Osteoblast (primary cell): ENCODE measurements around the gene RBM20. TPM values are rescaled to one million over a fixed set of nuclear protein-coding genes. Genes with fewer than 3 reads are reported as not detected.

ENCODE experiments used
- DNase-seq: peaks from one replicate; pipeline ENCODE4 v3.0.0; 2011; ENCODE audit warnings: low spot score, mixed read lengths; ENCODE audit not compliant: insufficient read length; ENCODE audit errors: missing footprints
- H2AFZ ChIP-seq: 2 replicates; pipeline ENCODE4 v1.6.0; 2011; ENCODE audit warnings: mild to moderate bottlenecking, low read length
- H3K27ac ChIP-seq: 2 replicates; pipeline ENCODE4 v1.5.1; 2011; ENCODE audit warnings: mild to moderate bottlenecking, low read depth, low read length, moderate library complexity
- H3K27me3 ChIP-seq: 2 replicates; pipeline ENCODE4 v1.6.0; 2012; ENCODE audit warnings: mild to moderate bottlenecking, control low read depth, inconsistent platforms, low read length, moderate library complexity; ENCODE audit not compliant: insufficient read depth
- H3K36me3 ChIP-seq: 2 replicates; pipeline ENCODE4 v1.5.1; 2011; ENCODE audit warnings: mild to moderate bottlenecking, low read length, control low read depth, moderate library complexity; ENCODE audit not compliant: insufficient read depth
- H3K4me1 ChIP-seq: 2 replicates; pipeline ENCODE4 v1.5.1; 2011; ENCODE audit warnings: mild to moderate bottlenecking, low read length, control low read depth, moderate library complexity; ENCODE audit not compliant: insufficient read depth
- H3K4me2 ChIP-seq: 2 replicates; pipeline ENCODE4 v1.6.0; 2011; ENCODE audit warnings: mild to moderate bottlenecking, low read length; ENCODE audit not compliant: insufficient read depth
- H3K4me3 ChIP-seq: fragments of 200-600 bp; sonication (generic); 3 replicates; pipeline ENCODE4 v1.5.1; 2012; ENCODE audit warnings: mild to moderate bottlenecking, low read length, inconsistent platforms; ENCODE audit not compliant: insufficient read depth
- H3K79me2 ChIP-seq: 2 replicates; pipeline ENCODE4 v1.6.0; 2012; ENCODE audit warnings: mild to moderate bottlenecking, low read length, control low read depth, inconsistent platforms; ENCODE audit not compliant: insufficient read depth
- H3K9me3 ChIP-seq: 2 replicates; pipeline ENCODE4 v1.5.1; 2011; ENCODE audit warnings: low read depth, low read length, control low read depth
- H4K20me1 ChIP-seq: 2 replicates; pipeline ENCODE4 v1.6.0; 2012; ENCODE audit warnings: mild to moderate bottlenecking, low read length, control low read depth; ENCODE audit not compliant: insufficient read depth
- CTCF ChIP-seq: IDR thresholded peaks from 2 replicates; pipeline ENCODE4 v1.5.1; 2011; ENCODE audit warnings: mild to moderate bottlenecking, low read depth, low read length, moderate library complexity; ENCODE audit errors: extremely low read depth
- total RNA-seq: library from RNA; depleted of rRNA; stranded (reverse); fragments of >200 nt; gene quantifications from 2 replicates; pipeline ENCODE4 v1.2.3, GENCODE V29; 2012

Gene RBM20
- total RNA-seq, 1 donor: not detected

- no peak overlapping the region for H2AFZ ChIP-seq
- H3K27me3 ChIP-seq: no peaks in the 10 kb centered on the region
- no peak overlapping the region for H3K4me3 ChIP-seq
- H3K4me2 ChIP-seq: no peak overlapping the region
- H3K79me2 ChIP-seq: no peaks in the 10 kb centered on the region
- H3K27ac ChIP-seq: no peak overlapping the region
- no peaks in the 10 kb centered on the region for H3K36me3 ChIP-seq
- H3K9me3 ChIP-seq: no peaks in the 10 kb centered on the region
- H4K20me1 ChIP-seq: no peaks in the 10 kb centered on the region
- peaks cover 9% of the 10 kb centered on the region for H3K4me1 ChIP-seq
- no peak for DNase-seq
- TF ChIP-seq CTCF: no peak
Observed at GRCh38 chr10:110818311-110819256, 174.4 kb downstream of the RBM20 start.

GRCh38 chr10:110820321-110820814 lies 176.2 kb downstream of the RBM20 start:
- peak overlapping the region; percentile 36 for H3K4me3 ChIP-seq
- no peaks in the 10 kb centered on the region for H4K20me1 ChIP-seq
- peak overlapping the region; percentile 47 for H3K4me2 ChIP-seq
- no peaks in the 10 kb centered on the region for H3K79me2 ChIP-seq
- no peak for DNase-seq
- H3K27ac ChIP-seq: no peak overlapping the region
- no peaks in the 10 kb centered on the region for H3K9me3 ChIP-seq
- H3K27me3 ChIP-seq: peaks cover 9% of the 10 kb centered on the region
- H3K4me1 ChIP-seq: peaks cover 9% of the 10 kb centered on the region
- no peak for TF ChIP-seq CTCF
- peak overlapping the region; percentile 75 for H2AFZ ChIP-seq
- H3K36me3 ChIP-seq: no peaks in the 10 kb centered on the region

- DNase-seq: no peak
- H3K4me1 ChIP-seq: peaks cover 9% of the 10 kb centered on the region
- H3K79me2 ChIP-seq: no peaks in the 10 kb centered on the region
- peaks cover 15% of the 10 kb centered on the region for H3K27me3 ChIP-seq
- no peak for TF ChIP-seq CTCF
- no peak overlapping the region for H3K27ac ChIP-seq
- no peaks in the 10 kb centered on the region for H3K9me3 ChIP-seq
- no peaks in the 10 kb centered on the region for H3K36me3 ChIP-seq
- H3K4me3 ChIP-seq: no peak overlapping the region
- H3K4me2 ChIP-seq: no peak overlapping the region
- no peak overlapping the region for H2AFZ ChIP-seq
- no peaks in the 10 kb centered on the region for H4K20me1 ChIP-seq
Observed at GRCh38 chr10:110821508-110821907, 177.4 kb downstream of the RBM20 start.

GRCh38 chr10:110822035-110822711 lies 178.0 kb downstream of the RBM20 start:
- Histone ChIP-seq H3K4me2 (no peak overlapping the region), H3K4me3 (no peak overlapping the region), H2AFZ (no peak overlapping the region), H3K79me2 (no peaks in the 10 kb centered on the region), H3K4me1 (peaks cover 9% of the 10 kb centered on the region), H3K9me3 (no peaks in the 10 kb centered on the region), H3K36me3 (no peaks in the 10 kb centered on the region), H4K20me1 (no peaks in the 10 kb centered on the region), H3K27ac (no peak overlapping the region), H3K27me3 (peaks cover 15% of the 10 kb centered on the region)
- DNase-seq: no peak
- TF ChIP-seq CTCF: no peak
